K562 (cell line): Measurements from ENCODE around the gene HKDC1. TPM values are rescaled to one million over a fixed set of nuclear protein-coding genes. Genes with fewer than 3 reads are reported as not detected.

Experiments used
- ATAC-seq: fragments of 200-7000 bp; cut with Tn5 transposase; 3 replicates; pipeline ENCODE4 v1.9.1; 2020; ENCODE audit warnings: moderate library complexity
- BruUV-seq: library from RNA; stranded (reverse); fragments of 400-500 nt; replicated peaks from 2 replicates; lab custom pipeline; 2021; lab: Mats Ljungman, UMichigan
- CTCF ChIA-PET: fragments of 300-600 bp; formaldehyde crosslinking; extraction: SDS; loops from one replicate; lab custom pipeline; 2021; ENCODE audit warnings: low intra/inter-chr PET ratio; lab: Yijun Ruan, JAX
- POLR2A ChIA-PET: fragments of 300-600, 350-650 bp; sonication (Branson Sonifier 250); formaldehyde crosslinking; extraction: SDS; loops from one replicate; lab custom pipeline; 2021; ENCODE audit warnings: antibody characterized with exemption, inconsistent platforms; lab: Yijun Ruan, JAX
- DNase-seq, 4 experiments: peaks; one replicate each; pipeline versions ENCODE4 v3.0.0 to v3.0.0-alpha.2; 2011 to 2018; ENCODE audit warnings: low spot score in 3 of 4, mixed read lengths in 3 of 4; ENCODE audit errors: extremely low read depth in 1 of 4
- FAIRE-seq: peaks from 2 replicates; lab custom pipeline; 2011; peaks lifted over from hg19 to GRCh38; lab: Jason Lieb, UNC
- H2AFZ ChIP-seq: 2 replicates; pipeline ENCODE4 v1.6.0; 2011; ENCODE audit warnings: low read depth, low read length, control low read depth, inconsistent platforms
- H3K27ac ChIP-seq: fragments of 200-600 bp; 3 replicates; pipeline ENCODE4 v1.8.0; 2011; ENCODE audit warnings: low read depth, mild to moderate bottlenecking, control low read depth, inconsistent platforms, low read length, moderate library complexity, mixed read lengths; ENCODE audit errors: extremely low read depth
- H3K27me3 ChIP-seq, 2 experiments: fragments of 300-600 bp in 1 of 2; 2 replicates in 1 of 2; 3 replicates in 1 of 2; pipeline versions ENCODE4 v1.6.0 to v1.8.0; 2011; ENCODE audit warnings: inconsistent platforms in 2 of 2, low read length in 2 of 2, mild to moderate bottlenecking in 1 of 2, mixed read lengths in 1 of 2, moderate library complexity in 1 of 2; ENCODE audit not compliant: control insufficient read depth in 2 of 2, insufficient read depth in 2 of 2
- H3K36me3 ChIP-seq: fragments of 300-600 bp; 3 replicates; pipeline ENCODE4 v1.8.0; 2011; ENCODE audit warnings: mild to moderate bottlenecking, low read length, inconsistent platforms; ENCODE audit not compliant: control insufficient read depth, insufficient read depth
- H3K4me1 ChIP-seq, 2 experiments: fragments of 200-600 bp in 1 of 2; replicated peaks in 1 of 2; 2 replicates in 1 of 2; 3 replicates in 1 of 2; pipeline versions ENCODE4 v1.5.1 to v1.8.0; 2011; ENCODE audit warnings: inconsistent platforms in 2 of 2, low read length in 2 of 2, mild to moderate bottlenecking in 1 of 2, mixed read lengths in 1 of 2, moderate library complexity in 1 of 2; ENCODE audit not compliant: control insufficient read depth in 2 of 2, insufficient read depth in 2 of 2
- H3K4me2 ChIP-seq: 2 replicates; pipeline ENCODE4 v1.6.1; 2011; ENCODE audit warnings: low read length, control low read depth, inconsistent platforms, mixed read lengths; ENCODE audit not compliant: insufficient read depth
- H3K4me3 ChIP-seq: fragments of 200-600 bp; sonication (generic), shearing (Covaris generic); 2 replicates; pipeline ENCODE4 v1.5.1; 2016; ENCODE audit warnings: control low read depth, inconsistent platforms
- H3K79me2 ChIP-seq: fragments of 200-600 bp; 3 replicates; pipeline ENCODE4 v1.8.0; 2011; ENCODE audit warnings: low read length, inconsistent platforms; ENCODE audit not compliant: control insufficient read depth, insufficient read depth
- H3K9ac ChIP-seq, 2 experiments: 2 replicates each; pipeline versions ENCODE4 v1.6.0 to v1.6.1; 2011; ENCODE audit warnings: low read depth in 2 of 2, low read length in 2 of 2, control low read depth in 1 of 2, inconsistent platforms in 1 of 2, mild to moderate bottlenecking in 1 of 2, mixed read lengths in 1 of 2; ENCODE audit not compliant: insufficient read depth in 1 of 2
- H3K9me1 ChIP-seq: one replicate; pipeline ENCODE4 v1.6.0; 2011; ENCODE audit warnings: inconsistent platforms, mild to moderate bottlenecking, low read length, moderate library complexity; ENCODE audit not compliant: control insufficient read depth, insufficient read depth
- H3K9me3 ChIP-seq: replicated peaks from 2 replicates; pipeline ENCODE4 v1.5.1; 2011; ENCODE audit warnings: low read depth, low read length, inconsistent platforms; ENCODE audit not compliant: control insufficient read depth, insufficient read depth
- H4K20me1 ChIP-seq: replicated peaks from 2 replicates; pipeline ENCODE4 v1.6.1; 2011; ENCODE audit warnings: low read length, inconsistent platforms, mixed read lengths; ENCODE audit not compliant: control insufficient read depth, insufficient read depth
- CEBPB ChIP-seq: fragments of 450-650 bp; IDR thresholded peaks from 2 replicates; pipeline ENCODE4 v1.6.1; 2016; ENCODE audit warnings: missing genetic modification characterization, missing compliant biosample characterization
- CREM ChIP-seq: IDR thresholded peaks from 2 replicates; pipeline ENCODE4 v1.6.1; 2014; ENCODE audit warnings: antibody characterized with exemption, low read depth
- E2F3 ChIP-seq: fragments of 250-450 bp; sonication (Bioruptor Pico); IDR thresholded peaks from 2 replicates; pipeline ENCODE4 v1.4.0; 2020; ENCODE audit warnings: mild to moderate bottlenecking
- EHMT2 ChIP-seq: fragments of 450-650 bp; IDR thresholded peaks from 2 replicates; pipeline ENCODE4 v1.6.1; 2018; ENCODE audit warnings: antibody characterized with exemption
- FOXA3 ChIP-seq, 2 experiments: fragments of 450-650 bp in 1 of 2; sonication (generic) in 1 of 2; formaldehyde crosslinking; IDR thresholded peaks in 1 of 2; conservative IDR thresholded peaks in 1 of 2; 2 replicates each; pipeline versions ENCODE4 v1.4.0 to v1.8.0; 2020 to 2022; ENCODE audit warnings: mild to moderate bottlenecking in 2 of 2, missing genetic modification reagents in 1 of 2
- GTF2E2 ChIP-seq: fragments of 200-800 bp; sonication (Bioruptor generic); IDR thresholded peaks from 2 replicates; pipeline ENCODE4 v1.6.1; 2016; ENCODE audit warnings: missing genetic modification characterization, missing compliant biosample characterization
- GTF2F1 ChIP-seq: IDR thresholded peaks from 2 replicates; pipeline ENCODE4 v1.6.1; 2011; ENCODE audit warnings: low read depth, low read length, improper control_type of control experiment
- IFI16 ChIP-seq: fragments of 250-450 bp; sonication (Bioruptor Pico); IDR thresholded peaks from 2 replicates; pipeline ENCODE4 v2.1.2; 2022; ENCODE audit warnings: mild to moderate bottlenecking, inconsistent platforms
- JUN ChIP-seq, 2 experiments: sonication (generic) in 1 of 2; formaldehyde crosslinking in 1 of 2; IDR thresholded peaks; 2 replicates each; pipeline versions ENCODE4 v1.6.1 to v1.8.0; 2012 to 2022; ENCODE audit warnings: borderline replicate concordance in 2 of 2, mild to moderate bottlenecking in 2 of 2, improper control_type of control experiment in 1 of 2, low read depth in 1 of 2, low read length in 1 of 2, missing genetic modification reagents in 1 of 2
- MECOM ChIP-seq: fragments of 250-450 bp; sonication (Bioruptor Pico); IDR thresholded peaks from 2 replicates; pipeline ENCODE4 v1.8.0; 2022; ENCODE audit warnings: inconsistent platforms
- MEIS2 ChIP-seq: fragments of 450-650 bp; IDR thresholded peaks from 2 replicates; pipeline ENCODE4 v1.6.1; 2014; ENCODE audit warnings: mild to moderate bottlenecking; ENCODE audit not compliant: partially characterized antibody
- NCOA1 ChIP-seq: fragments of 450-650 bp; IDR thresholded peaks from 2 replicates; pipeline ENCODE4 v1.6.1; 2016; ENCODE audit warnings: low read depth
- OTX1 ChIP-seq: fragments of 450-650 bp; formaldehyde crosslinking; IDR thresholded peaks from 2 replicates; pipeline ENCODE4 v1.4.0; 2022; ENCODE audit warnings: mild to moderate bottlenecking
- PHF20 ChIP-seq: fragments of 450-650 bp; IDR thresholded peaks from 2 replicates; pipeline ENCODE4 v1.6.1; 2018; ENCODE audit not compliant: partially characterized antibody
- POLR2A ChIP-seq: fragments of 450-650 bp; conservative IDR thresholded peaks from 2 replicates; pipeline ENCODE4 v1.6.1; 2016
- RCOR1 ChIP-seq, 2 experiments: IDR thresholded peaks; 2 replicates each; pipeline ENCODE4 v1.6.1; 2012; ENCODE audit warnings: low read depth in 2 of 2, low read length in 2 of 2, borderline replicate concordance in 1 of 2, improper control_type of control experiment in 1 of 2
- SOX6 ChIP-seq: fragments of 450-650 bp; IDR thresholded peaks from 2 replicates; pipeline ENCODE4 v1.6.1; 2014; ENCODE audit warnings: mild to moderate bottlenecking
- SRSF9 ChIP-seq: fragments of 200-400 bp; formaldehyde crosslinking; IDR thresholded peaks from 2 replicates; pipeline ENCODE4 v1.6.1; 2017; ENCODE audit warnings: low read depth, low read length, borderline replicate concordance
- ZNF311 ChIP-seq: fragments of 250-450 bp; sonication (Bioruptor Pico); IDR thresholded peaks from 2 replicates; pipeline ENCODE4 v1.4.0; 2020; ENCODE audit warnings: mild to moderate bottlenecking, moderate library complexity
- WGBS: fragments of 100-300 bp; shearing (Covaris generic); methylation state at CpG from one replicate; pipeline ENCODE4 v1.1.6; 2016; ENCODE audit warnings: low coverage, mixed read lengths; ENCODE audit not compliant: insufficient coverage; ENCODE audit errors: missing lambda C conversion rate; 5-methylcytosine and 5-hydroxymethylcytosine counted together
- in situ Hi-C: fragments of 300-500 bp; cut with MboI; formaldehyde crosslinking; loops from 4 replicates; pipeline ENCODE4 v1.15.0; 2018; ENCODE audit warnings: inconsistent platforms, mixed read lengths
- intact Hi-C: fragments of 100-400 bp; cut with micrococcal nuclease; formaldehyde crosslinking; loops from 2 replicates; pipeline ENCODE4 v1.14.2; 2022
- polyA plus RNA-seq, 8 experiments: library from polyadenylated mRNA; depleted of rRNA in 4 of 8; stranded (reverse) in 5 of 8; unstranded in 3 of 8; fragments of >200 nt; fragmentation: Nextera tagmentation in 2 of 8; fragmentation: Illumina TruSeq in 1 of 8; extraction: Ambion mirVana in 2 of 8; extraction: Trizol in 1 of 8; gene quantifications; 2 replicates each; pipeline versions ENCODE4 v1.2.1 to v1.2.3, GENCODE V29; 2011 to 2014; ENCODE audit warnings: inconsistent platforms in 1 of 8, missing spikeins in 1 of 8
- total RNA-seq, 7 experiments: library from RNA; depleted of rRNA in 6 of 7; stranded (reverse); fragments of >200 nt in 6 of 7; fragmentation: Illumina TruSeq in 2 of 7; extraction: Trizol in 2 of 7; gene quantifications; 2 replicates each; pipeline versions ENCODE4 v1.2.1 to v1.2.3, GENCODE V29; 2011 to 2021; ENCODE audit warnings: low replicate concordance in 1 of 7
- TF ChIP-seq, protein P1 (sequence below): fragments of 450-650 bp; IDR thresholded peaks from 2 replicates; pipeline ENCODE4 v1.6.1; 2016; ENCODE audit warnings: antibody characterized with exemption
- TF ChIP-seq, protein P2 (sequence below): fragments of 250-450 bp; sonication (Bioruptor Pico); IDR thresholded peaks from 2 replicates; pipeline ENCODE4 v1.8.0; 2021; ENCODE audit warnings: moderate library complexity, mild to moderate bottlenecking, inconsistent platforms

The HKDC1 gene
- total and polyA plus RNA-seq, 9 of the 15 experiments (the other 6 are each of a cell fraction or from before 2014, with no cell fraction given), result 0.04 to 0.22 (median 0.11) TPM; not detected in 5

DNA sequence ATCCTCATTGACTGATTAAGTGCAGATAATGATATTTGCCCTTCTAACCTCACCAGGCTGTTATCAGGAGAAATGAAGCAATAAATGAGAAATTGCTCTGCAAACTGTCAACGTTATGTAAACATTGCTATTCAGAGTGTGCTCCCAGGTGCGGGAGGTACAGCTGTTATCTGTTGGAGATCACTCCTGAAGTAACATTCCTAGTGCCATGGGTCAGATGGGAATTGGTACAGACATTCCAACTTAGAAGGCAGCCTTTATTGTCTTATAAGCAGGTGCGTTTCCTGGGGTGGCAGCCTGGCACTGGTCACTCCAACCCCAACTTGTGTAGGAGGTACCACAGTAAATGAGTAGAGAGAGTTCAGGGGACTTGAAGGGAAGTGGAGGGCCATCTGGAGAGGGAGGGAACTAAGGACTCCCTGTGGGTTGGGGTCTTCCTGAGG is 95.0 kb downstream of the HKDC1 start:
- H3K4me3 ChIP-seq, result peak overlapping the region; percentile 61; the same call in 1 of the 2 replicates
- H3K36me3 ChIP-seq, result peaks cover 7% of the 10 kb centered on the region; the same call in 2 of the 3 replicates
- peak overlapping the region; percentile 100 for H3K4me2 ChIP-seq
- H3K79me2 ChIP-seq, result peaks cover 52% of the 10 kb centered on the region
- WGBS, result 3% methylated on average over 3 of the region's 3 CpGs
- no peaks in the 10 kb centered on the region; a peak in 1 of 5 replicates for H3K27me3 ChIP-seq
- ATAC-seq (no peak; the same call in 2 of the 3 replicates), DNase-seq (no peak), FAIRE-seq (no peak)
- H2AFZ ChIP-seq, result peak overlapping the region; percentile 73
- peaks cover 62 to 66% of the 10 kb centered on the region in 2 experiments for H3K4me1 ChIP-seq
- no peaks in the 10 kb centered on the region for H3K9me3 ChIP-seq
- H4K20me1 ChIP-seq, result peaks cover 22% of the 10 kb centered on the region
- intact Hi-C loops (loop anchor here (1.0 to 5.0 kb wide), 2 partner anchors 19 to 1428 kb away; no protein-coding TSS in a partner anchor), in situ Hi-C loops (no loop called here)
- CTCF ChIA-PET, result no interaction called here
- POLR2A ChIA-PET, result interaction anchor here (0.6 to 3.8 kb wide), 10 partner anchors 10 to 1049 kb away, joined by 3 to 21 read pairs (median 4); no protein-coding TSS in a partner anchor
- peak overlapping the region; percentile 93 to 95 for H3K9ac ChIP-seq
- peak overlapping the region; percentile 99 for H3K27ac ChIP-seq
- H3K9me1 ChIP-seq, result no peaks in the 10 kb centered on the region
- no TSS peak for BruUV-seq
- TF ChIP-seq POLR2A, result no peak
- TF ChIP-seq, protein P1, sequence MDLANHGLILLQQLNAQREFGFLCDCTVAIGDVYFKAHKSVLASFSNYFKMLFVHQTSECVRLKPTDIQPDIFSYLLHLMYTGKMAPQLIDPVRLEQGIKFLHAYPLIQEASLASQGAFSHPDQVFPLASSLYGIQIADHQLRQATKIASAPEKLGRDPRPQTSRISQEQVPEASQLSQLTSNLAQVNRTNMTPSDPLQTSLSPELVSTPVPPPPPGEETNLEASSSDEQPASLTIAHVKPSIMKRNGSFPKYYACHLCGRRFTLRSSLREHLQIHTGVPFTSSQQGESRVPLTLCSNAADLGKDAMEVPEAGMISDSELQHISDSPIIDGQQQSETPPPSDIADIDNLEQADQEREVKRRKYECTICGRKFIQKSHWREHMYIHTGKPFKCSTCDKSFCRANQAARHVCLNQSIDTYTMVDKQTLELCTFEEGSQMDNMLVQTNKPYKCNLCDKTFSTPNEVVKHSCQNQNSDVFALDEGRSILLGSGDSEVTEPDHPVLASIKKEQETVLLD, result peak; percentile 12; the same call in 1 of the 2 replicates
- no peak for TF ChIP-seq CREM
- peak; percentile 38 for TF ChIP-seq ZNF311
- TF ChIP-seq NCOA1, result 0 out of 2 replicates have a peak, but pooled peaks have one; percentile 15
- TF ChIP-seq, protein P2, sequence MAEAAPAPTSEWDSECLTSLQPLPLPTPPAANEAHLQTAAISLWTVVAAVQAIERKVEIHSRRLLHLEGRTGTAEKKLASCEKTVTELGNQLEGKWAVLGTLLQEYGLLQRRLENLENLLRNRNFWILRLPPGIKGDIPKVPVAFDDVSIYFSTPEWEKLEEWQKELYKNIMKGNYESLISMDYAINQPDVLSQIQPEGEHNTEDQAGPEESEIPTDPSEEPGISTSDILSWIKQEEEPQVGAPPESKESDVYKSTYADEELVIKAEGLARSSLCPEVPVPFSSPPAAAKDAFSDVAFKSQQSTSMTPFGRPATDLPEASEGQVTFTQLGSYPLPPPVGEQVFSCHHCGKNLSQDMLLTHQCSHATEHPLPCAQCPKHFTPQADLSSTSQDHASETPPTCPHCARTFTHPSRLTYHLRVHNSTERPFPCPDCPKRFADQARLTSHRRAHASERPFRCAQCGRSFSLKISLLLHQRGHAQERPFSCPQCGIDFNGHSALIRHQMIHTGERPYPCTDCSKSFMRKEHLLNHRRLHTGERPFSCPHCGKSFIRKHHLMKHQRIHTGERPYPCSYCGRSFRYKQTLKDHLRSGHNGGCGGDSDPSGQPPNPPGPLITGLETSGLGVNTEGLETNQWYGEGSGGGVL (CRISPR knock-in tag), result no peak
- peak; percentile 96 for TF ChIP-seq FOXA3 (CRISPR knock-in tag; conservative IDR thresholded peaks at IDR 0.05 in 1 of 2, IDR thresholded peaks at IDR 0.05 in 1 of 2)
- no peak for TF ChIP-seq PHF20
- TF ChIP-seq JUN (IDR thresholded peaks at IDR 0.05; ENCODE audit: borderline replicate concordance, low read depth, low read length), result no peak
- TF ChIP-seq JUN (CRISPR knock-in tag; IDR thresholded peaks at IDR 0.05; ENCODE audit: borderline replicate concordance), result no peak
- peak; percentile 94 for TF ChIP-seq MEIS2
- peak; percentile 50 for TF ChIP-seq SOX6
- TF ChIP-seq RCOR1 (IDR thresholded peaks at IDR 0.05; ENCODE audit: borderline replicate concordance in 1 of 2, low read depth in 2 of 2, low read length in 2 of 2), result peak in 1 of 2 experiments; percentile 75; a peak in 2 of 4 replicates
- TF ChIP-seq CEBPB, result peak; percentile 95
- TF ChIP-seq EHMT2, result 0 out of 2 replicates have a peak, but pooled peaks have one; percentile 11
- TF ChIP-seq IFI16, result 0 out of 2 replicates have a peak, but pooled peaks have one; percentile 44
- 0 out of 2 replicates have a peak, but pooled peaks have one; percentile 26 for TF ChIP-seq GTF2E2
- TF ChIP-seq E2F3 (CRISPR knock-in tag), result 0 out of 2 replicates have a peak, but pooled peaks have one; percentile 35
- no peak for TF ChIP-seq GTF2F1
- peak; percentile 81 for TF ChIP-seq MECOM (CRISPR knock-in tag)
- TF ChIP-seq SRSF9, result no peak
- TF ChIP-seq OTX1 (CRISPR knock-in tag), result 0 out of 2 replicates have a peak, but pooled peaks have one; percentile 15
